Measurements from ENCODE around the gene ATRNL1. TPM values are rescaled to one million over a fixed set of nuclear protein-coding genes. Genes with fewer than 3 reads are reported as not detected.

The ATRNL1 gene
- total and polyA plus RNA-seq, 2 experiments from 2014 or later, result 4.8 to 29.7 TPM

DNA sequence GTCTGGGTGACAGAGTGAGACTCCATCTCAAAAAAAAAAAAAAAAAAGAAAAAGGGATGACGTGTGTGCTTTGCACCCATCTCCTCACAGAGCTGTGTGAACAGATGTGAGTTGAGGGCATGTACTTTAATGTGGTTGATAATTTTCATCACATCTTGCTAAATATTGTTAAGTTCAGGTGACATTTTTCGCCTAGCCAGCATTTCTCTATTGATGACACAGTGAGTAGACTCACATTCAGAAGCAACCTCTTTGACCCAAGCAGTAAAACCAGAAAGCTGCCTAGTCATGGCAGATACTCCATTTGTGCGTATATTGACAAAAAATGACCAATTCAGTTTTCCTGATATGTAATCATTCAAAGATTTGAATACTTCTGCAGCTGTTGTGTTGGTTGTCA is 126.0 kb downstream of the ATRNL1 start:
- H3K4me3 Mint-ChIP-seq, result no peak overlapping the region
- no peaks in the 10 kb centered on the region for H4K20me1 ChIP-seq (replicated peaks; ENCODE audit: insufficient read depth)
- H3K27ac ChIP-seq (ENCODE audit: low read depth), result no peak overlapping the region
- no peaks in the 10 kb centered on the region for H3K9me2 ChIP-seq (ENCODE audit: insufficient read depth)
- no peaks in the 10 kb centered on the region for H3K27me3 ChIP-seq (ENCODE audit: insufficient read depth)
- no peaks in the 10 kb centered on the region for H3K36me3 Mint-ChIP-seq (ENCODE audit: low read depth)
- H3K27ac Mint-ChIP-seq, result peak overlapping the region; percentile 36; the same call in 1 of the 2 replicates
- H3K36me3 ChIP-seq (ENCODE audit: insufficient read depth), result no peaks in the 10 kb centered on the region
- H3K4me3 ChIP-seq, result no peak overlapping the region
- DNase-seq (ENCODE audit: low spot score) (no peak), ATAC-seq (no peak)
- no peaks in the 10 kb centered on the region for H3F3A ChIP-seq (replicated peaks; ENCODE audit: low read depth)
- peaks cover 2% of the 10 kb centered on the region for H3K27me3 Mint-ChIP-seq (ENCODE audit: insufficient read depth, low read depth, poor library complexity)
- H3K79me2 ChIP-seq (replicated peaks; ENCODE audit: insufficient read depth), result no peaks in the 10 kb centered on the region
- TF ChIP-seq, protein P1, sequence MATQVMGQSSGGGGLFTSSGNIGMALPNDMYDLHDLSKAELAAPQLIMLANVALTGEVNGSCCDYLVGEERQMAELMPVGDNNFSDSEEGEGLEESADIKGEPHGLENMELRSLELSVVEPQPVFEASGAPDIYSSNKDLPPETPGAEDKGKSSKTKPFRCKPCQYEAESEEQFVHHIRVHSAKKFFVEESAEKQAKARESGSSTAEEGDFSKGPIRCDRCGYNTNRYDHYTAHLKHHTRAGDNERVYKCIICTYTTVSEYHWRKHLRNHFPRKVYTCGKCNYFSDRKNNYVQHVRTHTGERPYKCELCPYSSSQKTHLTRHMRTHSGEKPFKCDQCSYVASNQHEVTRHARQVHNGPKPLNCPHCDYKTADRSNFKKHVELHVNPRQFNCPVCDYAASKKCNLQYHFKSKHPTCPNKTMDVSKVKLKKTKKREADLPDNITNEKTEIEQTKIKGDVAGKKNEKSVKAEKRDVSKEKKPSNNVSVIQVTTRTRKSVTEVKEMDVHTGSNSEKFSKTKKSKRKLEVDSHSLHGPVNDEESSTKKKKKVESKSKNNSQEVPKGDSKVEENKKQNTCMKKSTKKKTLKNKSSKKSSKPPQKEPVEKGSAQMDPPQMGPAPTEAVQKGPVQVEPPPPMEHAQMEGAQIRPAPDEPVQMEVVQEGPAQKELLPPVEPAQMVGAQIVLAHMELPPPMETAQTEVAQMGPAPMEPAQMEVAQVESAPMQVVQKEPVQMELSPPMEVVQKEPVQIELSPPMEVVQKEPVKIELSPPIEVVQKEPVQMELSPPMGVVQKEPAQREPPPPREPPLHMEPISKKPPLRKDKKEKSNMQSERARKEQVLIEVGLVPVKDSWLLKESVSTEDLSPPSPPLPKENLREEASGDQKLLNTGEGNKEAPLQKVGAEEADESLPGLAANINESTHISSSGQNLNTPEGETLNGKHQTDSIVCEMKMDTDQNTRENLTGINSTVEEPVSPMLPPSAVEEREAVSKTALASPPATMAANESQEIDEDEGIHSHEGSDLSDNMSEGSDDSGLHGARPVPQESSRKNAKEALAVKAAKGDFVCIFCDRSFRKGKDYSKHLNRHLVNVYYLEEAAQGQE (IDR thresholded peaks at IDR 0.05; ENCODE audit: unreplicated experiment), result no peak
- TF ChIP-seq EZH2phosphoT487 (IDR thresholded peaks at IDR 0.05; ENCODE audit: unreplicated experiment) (no peak), JUNB (IDR thresholded peaks at IDR 0.05; ENCODE audit: unreplicated experiment) (no peak), ZNF331 (CRISPR knock-in tag; IDR thresholded peaks at IDR 0.05; ENCODE audit: low read depth) (no peak), CREB1 (CRISPR knock-in tag; IDR thresholded peaks at IDR 0.05; ENCODE audit: low read depth) (no peak), ZNF114 (CRISPR knock-in tag; IDR thresholded peaks at IDR 0.05) (no peak), STAT1 (IDR thresholded peaks at IDR 0.05; ENCODE audit: unreplicated experiment) (no peak), EZH2 (IDR thresholded peaks at IDR 0.05; ENCODE audit: low read depth, unreplicated experiment) (no peak), NANOG (IDR thresholded peaks at IDR 0.05; ENCODE audit: borderline replicate concordance) (no peak), POLR2AphosphoS5 (IDR thresholded peaks at IDR 0.05; ENCODE audit: low read depth) (no peak)
- TF ChIP-seq, protein P2, sequence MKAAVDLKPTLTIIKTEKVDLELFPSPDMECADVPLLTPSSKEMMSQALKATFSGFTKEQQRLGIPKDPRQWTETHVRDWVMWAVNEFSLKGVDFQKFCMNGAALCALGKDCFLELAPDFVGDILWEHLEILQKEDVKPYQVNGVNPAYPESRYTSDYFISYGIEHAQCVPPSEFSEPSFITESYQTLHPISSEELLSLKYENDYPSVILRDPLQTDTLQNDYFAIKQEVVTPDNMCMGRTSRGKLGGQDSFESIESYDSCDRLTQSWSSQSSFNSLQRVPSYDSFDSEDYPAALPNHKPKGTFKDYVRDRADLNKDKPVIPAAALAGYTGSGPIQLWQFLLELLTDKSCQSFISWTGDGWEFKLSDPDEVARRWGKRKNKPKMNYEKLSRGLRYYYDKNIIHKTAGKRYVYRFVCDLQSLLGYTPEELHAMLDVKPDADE (IDR thresholded peaks at IDR 0.05), result no peak
- TF ChIP-seq, protein P3, sequence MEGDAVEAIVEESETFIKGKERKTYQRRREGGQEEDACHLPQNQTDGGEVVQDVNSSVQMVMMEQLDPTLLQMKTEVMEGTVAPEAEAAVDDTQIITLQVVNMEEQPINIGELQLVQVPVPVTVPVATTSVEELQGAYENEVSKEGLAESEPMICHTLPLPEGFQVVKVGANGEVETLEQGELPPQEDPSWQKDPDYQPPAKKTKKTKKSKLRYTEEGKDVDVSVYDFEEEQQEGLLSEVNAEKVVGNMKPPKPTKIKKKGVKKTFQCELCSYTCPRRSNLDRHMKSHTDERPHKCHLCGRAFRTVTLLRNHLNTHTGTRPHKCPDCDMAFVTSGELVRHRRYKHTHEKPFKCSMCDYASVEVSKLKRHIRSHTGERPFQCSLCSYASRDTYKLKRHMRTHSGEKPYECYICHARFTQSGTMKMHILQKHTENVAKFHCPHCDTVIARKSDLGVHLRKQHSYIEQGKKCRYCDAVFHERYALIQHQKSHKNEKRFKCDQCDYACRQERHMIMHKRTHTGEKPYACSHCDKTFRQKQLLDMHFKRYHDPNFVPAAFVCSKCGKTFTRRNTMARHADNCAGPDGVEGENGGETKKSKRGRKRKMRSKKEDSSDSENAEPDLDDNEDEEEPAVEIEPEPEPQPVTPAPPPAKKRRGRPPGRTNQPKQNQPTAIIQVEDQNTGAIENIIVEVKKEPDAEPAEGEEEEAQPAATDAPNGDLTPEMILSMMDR (conservative IDR thresholded peaks at IDR 0.05; ENCODE audit: low read depth in 2 of 2), result no peak
- TF ChIP-seq, protein P4, sequence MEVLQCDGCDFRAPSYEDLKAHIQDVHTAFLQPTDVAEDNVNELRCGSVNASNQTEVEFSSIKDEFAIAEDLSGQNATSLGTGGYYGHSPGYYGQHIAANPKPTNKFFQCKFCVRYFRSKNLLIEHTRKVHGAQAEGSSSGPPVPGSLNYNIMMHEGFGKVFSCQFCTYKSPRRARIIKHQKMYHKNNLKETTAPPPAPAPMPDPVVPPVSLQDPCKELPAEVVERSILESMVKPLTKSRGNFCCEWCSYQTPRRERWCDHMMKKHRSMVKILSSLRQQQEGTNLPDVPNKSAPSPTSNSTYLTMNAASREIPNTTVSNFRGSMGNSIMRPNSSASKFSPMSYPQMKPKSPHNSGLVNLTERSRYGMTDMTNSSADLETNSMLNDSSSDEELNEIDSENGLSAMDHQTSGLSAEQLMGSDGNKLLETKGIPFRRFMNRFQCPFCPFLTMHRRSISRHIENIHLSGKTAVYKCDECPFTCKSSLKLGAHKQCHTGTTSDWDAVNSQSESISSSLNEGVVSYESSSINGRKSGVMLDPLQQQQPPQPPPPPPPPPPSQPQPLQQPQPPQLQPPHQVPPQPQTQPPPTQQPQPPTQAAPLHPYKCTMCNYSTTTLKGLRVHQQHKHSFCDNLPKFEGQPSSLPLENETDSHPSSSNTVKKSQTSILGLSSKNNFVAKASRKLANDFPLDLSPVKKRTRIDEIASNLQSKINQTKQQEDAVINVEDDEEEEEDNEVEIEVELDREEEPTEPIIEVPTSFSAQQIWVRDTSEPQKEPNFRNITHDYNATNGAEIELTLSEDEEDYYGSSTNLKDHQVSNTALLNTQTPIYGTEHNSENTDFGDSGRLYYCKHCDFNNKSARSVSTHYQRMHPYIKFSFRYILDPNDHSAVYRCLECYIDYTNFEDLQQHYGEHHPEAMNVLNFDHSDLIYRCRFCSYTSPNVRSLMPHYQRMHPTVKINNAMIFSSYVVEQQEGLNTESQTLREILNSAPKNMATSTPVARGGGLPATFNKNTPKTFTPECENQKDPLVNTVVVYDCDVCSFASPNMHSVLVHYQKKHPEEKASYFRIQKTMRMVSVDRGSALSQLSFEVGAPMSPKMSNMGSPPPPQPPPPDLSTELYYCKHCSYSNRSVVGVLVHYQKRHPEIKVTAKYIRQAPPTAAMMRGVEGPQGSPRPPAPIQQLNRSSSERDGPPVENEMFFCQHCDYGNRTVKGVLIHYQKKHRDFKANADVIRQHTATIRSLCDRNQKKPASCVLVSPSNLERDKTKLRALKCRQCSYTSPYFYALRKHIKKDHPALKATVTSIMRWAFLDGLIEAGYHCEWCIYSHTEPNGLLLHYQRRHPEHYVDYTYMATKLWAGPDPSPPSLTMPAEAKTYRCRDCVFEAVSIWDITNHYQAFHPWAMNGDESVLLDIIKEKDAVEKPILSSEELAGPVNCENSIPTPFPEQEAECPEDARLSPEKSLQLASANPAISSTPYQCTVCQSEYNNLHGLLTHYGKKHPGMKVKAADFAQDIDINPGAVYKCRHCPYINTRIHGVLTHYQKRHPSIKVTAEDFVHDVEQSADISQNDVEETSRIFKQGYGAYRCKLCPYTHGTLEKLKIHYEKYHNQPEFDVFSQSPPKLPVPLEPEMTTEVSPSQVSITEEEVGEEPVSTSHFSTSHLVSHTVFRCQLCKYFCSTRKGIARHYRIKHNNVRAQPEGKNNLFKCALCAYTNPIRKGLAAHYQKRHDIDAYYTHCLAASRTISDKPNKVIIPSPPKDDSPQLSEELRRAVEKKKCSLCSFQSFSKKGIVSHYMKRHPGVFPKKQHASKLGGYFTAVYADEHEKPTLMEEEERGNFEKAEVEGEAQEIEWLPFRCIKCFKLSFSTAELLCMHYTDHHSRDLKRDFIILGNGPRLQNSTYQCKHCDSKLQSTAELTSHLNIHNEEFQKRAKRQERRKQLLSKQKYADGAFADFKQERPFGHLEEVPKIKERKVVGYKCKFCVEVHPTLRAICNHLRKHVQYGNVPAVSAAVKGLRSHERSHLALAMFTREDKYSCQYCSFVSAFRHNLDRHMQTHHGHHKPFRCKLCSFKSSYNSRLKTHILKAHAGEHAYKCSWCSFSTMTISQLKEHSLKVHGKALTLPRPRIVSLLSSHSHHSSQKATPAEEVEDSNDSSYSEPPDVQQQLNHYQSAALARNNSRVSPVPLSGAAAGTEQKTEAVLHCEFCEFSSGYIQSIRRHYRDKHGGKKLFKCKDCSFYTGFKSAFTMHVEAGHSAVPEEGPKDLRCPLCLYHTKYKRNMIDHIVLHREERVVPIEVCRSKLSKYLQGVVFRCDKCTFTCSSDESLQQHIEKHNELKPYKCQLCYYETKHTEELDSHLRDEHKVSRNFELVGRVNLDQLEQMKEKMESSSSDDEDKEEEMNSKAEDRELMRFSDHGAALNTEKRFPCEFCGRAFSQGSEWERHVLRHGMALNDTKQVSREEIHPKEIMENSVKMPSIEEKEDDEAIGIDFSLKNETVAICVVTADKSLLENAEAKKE (CRISPR knock-in tag; IDR thresholded peaks at IDR 0.05), result no peak
- no peaks in the 10 kb centered on the region for H3K4me1 ChIP-seq (ENCODE audit: insufficient read depth)
- no peak overlapping the region for H2AFZ ChIP-seq
- no peak overlapping the region for H3K4me2 ChIP-seq
- H3K4me1 Mint-ChIP-seq, result no peaks in the 10 kb centered on the region
- H3K9me3 Mint-ChIP-seq, result peaks cover 3% of the 10 kb centered on the region; the same call in 2 of the 3 replicates

Data from GM23338 (cell line).